Activated CD4-positive, CD25-positive, alpha-beta regulatory T cell treated with anti-CD3 and anti-CD28 coated beads, Interleukin-2, amount 50 U/mL, for 24 hours (primary cell): Measurements from ENCODE around the gene NDFIP2.

Experiments used
- ATAC-seq, 2 donors: fragments of 150-1000 bp; cut with Tn5 transposase; one replicate each; pipeline ENCODE4 v1.10.0; 2021; ENCODE audit warnings: mild to moderate bottlenecking in 1 of 2, moderate library complexity in 1 of 2

Gene NDFIP2

GRCh38 chr13:79459906-79460305 lies 21.0 kb upstream of the NDFIP2 start:
- no peak for ATAC-seq

GRCh38 chr13:79462895-79463294 lies 18.1 kb upstream of the NDFIP2 start:
- no peak for ATAC-seq

- peak; percentile 60 to 65 for ATAC-seq
Measured at GRCh38 chr13:79463604-79464003, 17.4 kb upstream of the NDFIP2 start.

- ATAC-seq: no peak
Measured at GRCh38 chr13:79466872-79467271, 14.1 kb upstream of the NDFIP2 start.

- ATAC-seq: no peak
Measured at GRCh38 chr13:79468402-79468801, 12.6 kb upstream of the NDFIP2 start.

- ATAC-seq: no peak
Measured at GRCh38 chr13:79468819-79469218, 12.1 kb upstream of the NDFIP2 start.

- no peak for ATAC-seq
Measured at GRCh38 chr13:79469608-79470007, 11.3 kb upstream of the NDFIP2 start.

- ATAC-seq: no peak
Measured at GRCh38 chr13:79470666-79471065, 10.3 kb upstream of the NDFIP2 start.

GRCh38 chr13:79475569-79475968 lies 5.4 kb upstream of the NDFIP2 start:
- ATAC-seq: no peak

- ATAC-seq: no peak
Measured at GRCh38 chr13:79477968-79478367, 3.0 kb upstream of the NDFIP2 start.

GRCh38 chr13:79479882-79480281 lies 1.1 kb upstream of the NDFIP2 start:
- no peak for ATAC-seq

- peak; percentile 79 for ATAC-seq
Measured at GRCh38 chr13:79481685-79482052, 714 bp downstream of the NDFIP2 start.

- ATAC-seq: no peak
Measured at GRCh38 chr13:79482281-79482970, 1.5 kb downstream of the NDFIP2 start.

- no peak for ATAC-seq
Measured at GRCh38 chr13:79483086-79483706, 2.2 kb downstream of the NDFIP2 start.

GRCh38 chr13:79485014-79485811 lies 4.3 kb downstream of the NDFIP2 start:
- no peak for ATAC-seq

GRCh38 chr13:79486433-79487188 lies 5.7 kb downstream of the NDFIP2 start:
- no peak for ATAC-seq

GRCh38 chr13:79490326-79490725 lies 9.4 kb downstream of the NDFIP2 start:
- no peak for ATAC-seq

- ATAC-seq: no peak
Measured at GRCh38 chr13:79490824-79491223, 9.9 kb downstream of the NDFIP2 start.

- no peak for ATAC-seq
Measured at GRCh38 chr13:79491715-79492114, 10.8 kb downstream of the NDFIP2 start.

GRCh38 chr13:79492313-79492798 lies 11.4 kb downstream of the NDFIP2 start:
- ATAC-seq: peak; percentile 21 to 53

GRCh38 chr13:79492918-79493594 lies 12.1 kb downstream of the NDFIP2 start:
- no peak for ATAC-seq

- ATAC-seq: no peak
Measured at GRCh38 chr13:79496188-79496587, 15.2 kb downstream of the NDFIP2 start.
